ENCODE results near the gene PFDN6.
A peak's percentile ranks its signal among the peaks of the same experiment; 100 is the strongest.

PFDN6 gene

DNA sequence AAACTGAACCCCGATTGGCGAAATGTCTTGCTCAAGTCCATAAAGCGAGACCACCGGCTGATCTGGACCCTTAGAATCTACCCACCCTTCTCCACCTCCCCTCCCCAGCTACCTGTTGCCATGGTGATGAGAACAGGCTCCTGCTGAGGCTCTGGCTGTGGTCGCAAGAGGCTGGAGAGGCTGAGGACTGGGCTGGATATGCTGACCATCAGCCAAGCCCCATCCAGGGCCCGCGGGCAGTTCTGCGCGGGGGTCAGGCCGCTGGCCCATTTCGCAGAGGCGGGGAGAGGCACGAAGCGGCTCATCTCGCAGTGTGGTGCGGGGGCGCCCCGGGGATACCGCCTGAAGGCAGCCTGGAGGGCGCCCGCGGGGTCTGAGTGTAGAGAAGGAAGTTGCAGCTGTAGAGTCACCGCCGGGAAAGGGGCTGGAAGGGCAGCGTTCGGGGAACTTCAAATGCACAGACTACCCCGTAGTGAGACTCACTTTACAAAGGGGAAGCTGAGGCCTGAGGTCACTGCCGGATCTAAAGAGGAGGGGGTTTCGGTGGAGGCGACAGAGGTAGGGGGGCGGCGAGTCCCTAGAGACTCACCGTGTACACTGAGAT is 23.8 kb downstream of the PFDN6 start:
- Histone ChIP-seq H3K4me3 (ENCODE audit: low read depth in 1 of 2, low read length in 1 of 2) (peak overlapping the region; percentile 91 to 92), H3K4me1 (ENCODE audit: control insufficient read depth in 1 of 2, insufficient read depth in 1 of 2, low read depth in 1 of 2, low read length in 1 of 2) (peaks cover 53 to 62% of the 10 kb centered on the region in 2 experiments), H3K36me3 (peaks cover 31% of the 10 kb centered on the region), H3K27ac (peak overlapping the region; percentile 100), H3K9me3 (no peaks in the 10 kb centered on the region), H3K27me3 (no peaks in the 10 kb centered on the region)
- TF ChIP-seq, protein P1, sequence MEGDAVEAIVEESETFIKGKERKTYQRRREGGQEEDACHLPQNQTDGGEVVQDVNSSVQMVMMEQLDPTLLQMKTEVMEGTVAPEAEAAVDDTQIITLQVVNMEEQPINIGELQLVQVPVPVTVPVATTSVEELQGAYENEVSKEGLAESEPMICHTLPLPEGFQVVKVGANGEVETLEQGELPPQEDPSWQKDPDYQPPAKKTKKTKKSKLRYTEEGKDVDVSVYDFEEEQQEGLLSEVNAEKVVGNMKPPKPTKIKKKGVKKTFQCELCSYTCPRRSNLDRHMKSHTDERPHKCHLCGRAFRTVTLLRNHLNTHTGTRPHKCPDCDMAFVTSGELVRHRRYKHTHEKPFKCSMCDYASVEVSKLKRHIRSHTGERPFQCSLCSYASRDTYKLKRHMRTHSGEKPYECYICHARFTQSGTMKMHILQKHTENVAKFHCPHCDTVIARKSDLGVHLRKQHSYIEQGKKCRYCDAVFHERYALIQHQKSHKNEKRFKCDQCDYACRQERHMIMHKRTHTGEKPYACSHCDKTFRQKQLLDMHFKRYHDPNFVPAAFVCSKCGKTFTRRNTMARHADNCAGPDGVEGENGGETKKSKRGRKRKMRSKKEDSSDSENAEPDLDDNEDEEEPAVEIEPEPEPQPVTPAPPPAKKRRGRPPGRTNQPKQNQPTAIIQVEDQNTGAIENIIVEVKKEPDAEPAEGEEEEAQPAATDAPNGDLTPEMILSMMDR (IDR thresholded peaks at IDR 0.05) = peak; percentile 22

DNA sequence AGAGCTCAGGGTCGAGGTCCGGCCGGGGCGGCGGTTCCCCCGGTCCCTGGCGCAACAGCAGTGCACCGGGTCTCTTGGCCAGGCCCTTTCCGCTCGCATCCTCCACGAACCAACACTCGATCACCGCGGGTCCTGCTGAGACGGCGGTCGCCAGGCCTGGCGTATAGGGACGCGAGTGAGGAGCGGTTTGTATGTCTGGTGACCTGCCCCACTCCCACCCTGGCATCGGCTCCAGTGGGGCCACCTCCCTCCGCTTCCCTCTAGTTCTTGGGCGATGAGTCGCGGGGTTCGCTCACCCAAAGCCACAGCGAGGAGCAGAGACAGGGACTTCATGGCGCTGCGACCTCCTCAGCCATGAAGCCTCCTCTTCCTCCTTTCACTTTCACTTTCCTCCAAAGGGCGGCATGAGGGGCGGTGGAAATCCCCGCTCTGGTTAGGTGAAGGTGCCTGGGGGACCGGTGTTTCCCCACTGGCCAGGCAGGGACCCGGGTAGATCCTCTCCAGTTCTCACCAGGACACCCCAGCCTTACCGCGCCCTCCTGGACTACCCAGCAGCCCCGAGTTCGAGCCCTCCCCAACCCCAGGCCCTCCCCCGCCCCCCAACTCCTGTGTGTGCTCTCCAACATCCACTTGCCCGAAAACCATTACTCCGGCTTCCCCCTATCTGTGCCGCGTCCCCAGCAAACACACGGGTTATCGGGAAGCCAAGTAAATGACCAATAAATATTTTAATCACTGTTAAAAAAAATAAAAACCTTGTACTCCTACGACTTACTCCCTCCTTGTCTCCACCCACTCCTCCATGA is 24.5 kb downstream of the PFDN6 start, which contains the start of gene TAPBP:
Gene TAPBP, minus strand, starts transcription at position 370 of the 806 bp plus-strand sequence. Its CDS starts 37 bp downstream, at position 333.
- Histone ChIP-seq H3K4me3 (ENCODE audit: low read depth in 1 of 2, low read length in 1 of 2) (peak within 1 kb of the TSS; percentile 91 to 92), H3K27me3 (no peaks in the 10 kb centered on the region), H3K36me3 (peaks cover 32% of the 10 kb centered on the region), H3K27ac (peak within 1 kb of the TSS; percentile 100), H3K4me1 (ENCODE audit: control insufficient read depth in 1 of 2, insufficient read depth in 1 of 2, low read depth in 1 of 2, low read length in 1 of 2) (peaks cover 60 to 69% of the 10 kb centered on the region in 2 experiments), H3K9me3 (no peaks in the 10 kb centered on the region)
- TF ChIP-seq, protein P1 (IDR thresholded peaks at IDR 0.05) = no peak

DNA sequence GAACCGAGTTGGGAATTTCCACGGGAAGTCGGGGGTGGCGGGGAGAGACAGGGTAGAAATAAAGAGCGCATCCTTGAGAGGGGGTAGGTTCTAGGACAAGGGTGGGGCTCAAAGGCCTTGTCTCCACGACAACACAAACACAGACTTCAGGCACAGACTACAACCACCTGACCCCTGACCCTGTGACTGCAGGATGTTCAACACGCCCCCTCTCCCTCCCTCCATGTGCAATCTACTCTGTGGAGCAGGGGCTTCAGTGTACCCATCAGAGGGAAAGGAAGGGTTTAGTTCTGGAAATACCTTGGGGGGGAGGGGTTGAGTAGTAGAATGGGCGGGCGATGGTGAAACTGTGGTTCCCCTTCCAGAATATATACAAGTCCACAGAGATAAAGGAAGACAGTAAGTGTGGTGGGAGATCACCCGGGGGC is 25.1 kb downstream of the PFDN6 start:
- peak overlapping the region; percentile 100 for H3K27ac ChIP-seq
- H3K9me3 ChIP-seq = no peaks in the 10 kb centered on the region
- H3K4me1 ChIP-seq (ENCODE audit: control insufficient read depth in 1 of 2, insufficient read depth in 1 of 2, low read depth in 1 of 2, low read length in 1 of 2) = peaks cover 66 to 73% of the 10 kb centered on the region in 2 experiments
- H3K27me3 ChIP-seq = no peaks in the 10 kb centered on the region
- H3K36me3 ChIP-seq = peaks cover 38% of the 10 kb centered on the region
- H3K4me3 ChIP-seq (ENCODE audit: low read depth in 1 of 2, low read length in 1 of 2) = peak overlapping the region; percentile 91 to 92
- TF ChIP-seq, protein P1 (IDR thresholded peaks at IDR 0.05) = no peak

DNA sequence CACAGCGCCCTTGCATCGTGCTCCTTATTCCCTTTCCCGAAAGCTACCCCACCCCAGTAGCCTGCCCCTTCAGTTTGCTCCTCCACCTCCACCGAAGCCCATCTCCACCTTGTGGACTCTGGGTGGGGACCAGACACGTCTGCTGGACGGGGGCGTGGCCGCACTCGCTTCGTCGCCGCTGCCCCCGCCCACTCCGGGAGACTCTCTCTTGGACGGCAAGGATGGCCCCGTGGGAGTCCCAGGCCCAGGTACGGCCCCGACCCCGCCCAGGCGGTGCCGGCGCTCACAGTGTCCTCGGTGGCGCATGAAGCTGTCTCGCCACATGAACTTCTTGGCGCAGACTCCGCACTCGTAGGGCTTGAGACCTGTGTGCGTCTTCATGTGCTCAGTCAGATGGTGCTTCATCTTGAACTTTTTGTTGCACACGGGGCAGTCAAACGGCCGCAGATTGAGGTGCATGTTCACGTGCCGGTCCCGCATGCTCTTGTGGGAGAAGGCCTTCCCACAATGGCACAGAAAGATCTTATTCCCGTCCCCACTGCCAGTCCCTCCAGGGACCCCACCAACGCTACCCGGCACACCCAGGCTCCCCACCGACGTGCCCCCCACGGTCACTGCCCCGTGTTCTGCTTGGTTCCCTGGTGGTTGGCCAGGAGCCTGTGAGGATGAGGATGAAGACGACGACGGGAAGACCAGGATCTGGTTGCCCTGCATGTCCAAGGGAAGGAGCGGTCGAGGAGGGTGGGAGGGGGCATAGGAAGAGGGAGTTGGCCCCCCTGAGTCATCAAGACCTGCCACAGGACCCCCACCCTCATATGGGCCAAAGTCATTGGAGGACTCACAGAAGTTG is 25.8 kb downstream of the PFDN6 start:
- H3K36me3 ChIP-seq = peaks cover 39% of the 10 kb centered on the region
- peaks cover 72 to 76% of the 10 kb centered on the region in 2 experiments for H3K4me1 ChIP-seq (ENCODE audit: control insufficient read depth in 1 of 2, insufficient read depth in 1 of 2, low read depth in 1 of 2, low read length in 1 of 2)
- H3K4me3 ChIP-seq (ENCODE audit: low read depth in 1 of 2, low read length in 1 of 2) = peak overlapping the region; percentile 91 to 92
- H3K27me3 ChIP-seq = no peaks in the 10 kb centered on the region
- TF ChIP-seq, protein P1 (IDR thresholded peaks at IDR 0.05) = no peak
- H3K27ac ChIP-seq = peak overlapping the region; percentile 100
- H3K9me3 ChIP-seq = no peaks in the 10 kb centered on the region
